HG02588 (cell line): ENCODE measurements around the gene PIN4.
"Not testable (repeated sequence)": the region's sequence is repeated elsewhere in the genome, so short reads cannot be mapped to it uniquely, and the experiment has no call there.

ENCODE experiments used
- ATAC-seq: cut with Tn5 transposase; IDR thresholded peaks from one replicate; pipeline ENCODE4 v1.9.1; 2021; ENCODE audit warnings: mild to moderate bottlenecking, moderate library complexity; ENCODE audit not compliant: unreplicated experiment

The PIN4 gene

GRCh38 chrX:72181178-72182125 is at the start of gene PIN4:
PIN4 (plus strand) TSS chrX:72181757; CDS start chrX:72181786, 29 bp downstream.
- ATAC-seq, result peak; percentile 97

GRCh38 chrX:72132456-72132855 is 49.1 kb upstream of the PIN4 start:
- no peak for ATAC-seq

GRCh38 chrX:72133851-72134546 is 47.6 kb upstream of the PIN4 start:
- ATAC-seq, result no peak

GRCh38 chrX:72137846-72138495 is 43.6 kb upstream of the PIN4 start:
- no peak for ATAC-seq

GRCh38 chrX:72139538-72139937 is 42.0 kb upstream of the PIN4 start:
- ATAC-seq, result no peak

GRCh38 chrX:72141372-72142004 is 40.1 kb upstream of the PIN4 start:
- peak; percentile 61 for ATAC-seq

- no peak for ATAC-seq
Observed at GRCh38 chrX:72142094-72142793, 39.3 kb upstream of the PIN4 start.

GRCh38 chrX:72142794-72143608 is 38.6 kb upstream of the PIN4 start:
- no peak for ATAC-seq

- ATAC-seq, result no peak
Observed at GRCh38 chrX:72143609-72143907, 38.0 kb upstream of the PIN4 start.

- no peak for ATAC-seq
Observed at GRCh38 chrX:72145181-72145580, 36.4 kb upstream of the PIN4 start.

GRCh38 chrX:72146527-72146926 is 35.0 kb upstream of the PIN4 start:
- no peak for ATAC-seq

- ATAC-seq, result no peak
Observed at GRCh38 chrX:72158773-72159172, 22.8 kb upstream of the PIN4 start.

GRCh38 chrX:72159769-72160168 is 21.8 kb upstream of the PIN4 start:
- ATAC-seq, result no peak

- no peak for ATAC-seq
Observed at GRCh38 chrX:72165551-72165950, 16.0 kb upstream of the PIN4 start.

GRCh38 chrX:72169008-72169728 is 12.4 kb upstream of the PIN4 start:
- ATAC-seq, result no peak

GRCh38 chrX:72176289-72176688 is 5.3 kb upstream of the PIN4 start:
- ATAC-seq, result not testable (repeated sequence)

- no peak for ATAC-seq
Observed at GRCh38 chrX:72176981-72177380, 4.6 kb upstream of the PIN4 start.

- ATAC-seq, result no peak
Observed at GRCh38 chrX:72180539-72180938, 1.0 kb upstream of the PIN4 start.

- no peak for ATAC-seq
Observed at GRCh38 chrX:72182924-72183323, 1.4 kb downstream of the PIN4 start.
